Measurements from ENCODE around the gene SCAF11. TPM values are rescaled to one million over a fixed set of nuclear protein-coding genes. Genes with fewer than 3 reads are reported as not detected.

SCAF11 gene
- total and polyA plus RNA-seq, 2 experiments from 2014 or later: 77.0 to 84.8 TPM

DNA sequence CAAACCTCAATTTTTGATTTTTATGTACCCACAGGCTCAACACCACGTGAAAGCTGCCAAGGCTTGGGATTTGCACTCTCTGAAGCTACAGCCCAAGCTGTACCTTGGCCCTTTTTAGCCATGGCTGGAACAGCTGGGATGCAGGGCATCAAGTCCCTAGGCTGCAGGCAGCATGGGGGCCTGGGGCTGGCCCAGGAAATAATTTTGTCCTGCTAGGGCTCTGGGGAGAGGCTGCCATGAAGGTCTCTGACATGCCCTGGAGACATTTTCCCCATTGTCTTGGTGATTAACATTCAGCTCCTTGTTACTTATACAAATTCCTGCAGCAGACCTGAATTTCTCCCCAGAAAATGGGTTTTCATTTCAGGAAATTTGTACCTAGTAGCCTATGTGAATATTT, 103.7 kb downstream of the SCAF11 start (continued):
- TF ChIP-seq, protein P1, sequence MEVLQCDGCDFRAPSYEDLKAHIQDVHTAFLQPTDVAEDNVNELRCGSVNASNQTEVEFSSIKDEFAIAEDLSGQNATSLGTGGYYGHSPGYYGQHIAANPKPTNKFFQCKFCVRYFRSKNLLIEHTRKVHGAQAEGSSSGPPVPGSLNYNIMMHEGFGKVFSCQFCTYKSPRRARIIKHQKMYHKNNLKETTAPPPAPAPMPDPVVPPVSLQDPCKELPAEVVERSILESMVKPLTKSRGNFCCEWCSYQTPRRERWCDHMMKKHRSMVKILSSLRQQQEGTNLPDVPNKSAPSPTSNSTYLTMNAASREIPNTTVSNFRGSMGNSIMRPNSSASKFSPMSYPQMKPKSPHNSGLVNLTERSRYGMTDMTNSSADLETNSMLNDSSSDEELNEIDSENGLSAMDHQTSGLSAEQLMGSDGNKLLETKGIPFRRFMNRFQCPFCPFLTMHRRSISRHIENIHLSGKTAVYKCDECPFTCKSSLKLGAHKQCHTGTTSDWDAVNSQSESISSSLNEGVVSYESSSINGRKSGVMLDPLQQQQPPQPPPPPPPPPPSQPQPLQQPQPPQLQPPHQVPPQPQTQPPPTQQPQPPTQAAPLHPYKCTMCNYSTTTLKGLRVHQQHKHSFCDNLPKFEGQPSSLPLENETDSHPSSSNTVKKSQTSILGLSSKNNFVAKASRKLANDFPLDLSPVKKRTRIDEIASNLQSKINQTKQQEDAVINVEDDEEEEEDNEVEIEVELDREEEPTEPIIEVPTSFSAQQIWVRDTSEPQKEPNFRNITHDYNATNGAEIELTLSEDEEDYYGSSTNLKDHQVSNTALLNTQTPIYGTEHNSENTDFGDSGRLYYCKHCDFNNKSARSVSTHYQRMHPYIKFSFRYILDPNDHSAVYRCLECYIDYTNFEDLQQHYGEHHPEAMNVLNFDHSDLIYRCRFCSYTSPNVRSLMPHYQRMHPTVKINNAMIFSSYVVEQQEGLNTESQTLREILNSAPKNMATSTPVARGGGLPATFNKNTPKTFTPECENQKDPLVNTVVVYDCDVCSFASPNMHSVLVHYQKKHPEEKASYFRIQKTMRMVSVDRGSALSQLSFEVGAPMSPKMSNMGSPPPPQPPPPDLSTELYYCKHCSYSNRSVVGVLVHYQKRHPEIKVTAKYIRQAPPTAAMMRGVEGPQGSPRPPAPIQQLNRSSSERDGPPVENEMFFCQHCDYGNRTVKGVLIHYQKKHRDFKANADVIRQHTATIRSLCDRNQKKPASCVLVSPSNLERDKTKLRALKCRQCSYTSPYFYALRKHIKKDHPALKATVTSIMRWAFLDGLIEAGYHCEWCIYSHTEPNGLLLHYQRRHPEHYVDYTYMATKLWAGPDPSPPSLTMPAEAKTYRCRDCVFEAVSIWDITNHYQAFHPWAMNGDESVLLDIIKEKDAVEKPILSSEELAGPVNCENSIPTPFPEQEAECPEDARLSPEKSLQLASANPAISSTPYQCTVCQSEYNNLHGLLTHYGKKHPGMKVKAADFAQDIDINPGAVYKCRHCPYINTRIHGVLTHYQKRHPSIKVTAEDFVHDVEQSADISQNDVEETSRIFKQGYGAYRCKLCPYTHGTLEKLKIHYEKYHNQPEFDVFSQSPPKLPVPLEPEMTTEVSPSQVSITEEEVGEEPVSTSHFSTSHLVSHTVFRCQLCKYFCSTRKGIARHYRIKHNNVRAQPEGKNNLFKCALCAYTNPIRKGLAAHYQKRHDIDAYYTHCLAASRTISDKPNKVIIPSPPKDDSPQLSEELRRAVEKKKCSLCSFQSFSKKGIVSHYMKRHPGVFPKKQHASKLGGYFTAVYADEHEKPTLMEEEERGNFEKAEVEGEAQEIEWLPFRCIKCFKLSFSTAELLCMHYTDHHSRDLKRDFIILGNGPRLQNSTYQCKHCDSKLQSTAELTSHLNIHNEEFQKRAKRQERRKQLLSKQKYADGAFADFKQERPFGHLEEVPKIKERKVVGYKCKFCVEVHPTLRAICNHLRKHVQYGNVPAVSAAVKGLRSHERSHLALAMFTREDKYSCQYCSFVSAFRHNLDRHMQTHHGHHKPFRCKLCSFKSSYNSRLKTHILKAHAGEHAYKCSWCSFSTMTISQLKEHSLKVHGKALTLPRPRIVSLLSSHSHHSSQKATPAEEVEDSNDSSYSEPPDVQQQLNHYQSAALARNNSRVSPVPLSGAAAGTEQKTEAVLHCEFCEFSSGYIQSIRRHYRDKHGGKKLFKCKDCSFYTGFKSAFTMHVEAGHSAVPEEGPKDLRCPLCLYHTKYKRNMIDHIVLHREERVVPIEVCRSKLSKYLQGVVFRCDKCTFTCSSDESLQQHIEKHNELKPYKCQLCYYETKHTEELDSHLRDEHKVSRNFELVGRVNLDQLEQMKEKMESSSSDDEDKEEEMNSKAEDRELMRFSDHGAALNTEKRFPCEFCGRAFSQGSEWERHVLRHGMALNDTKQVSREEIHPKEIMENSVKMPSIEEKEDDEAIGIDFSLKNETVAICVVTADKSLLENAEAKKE (CRISPR knock-in tag; IDR thresholded peaks at IDR 0.05): no peak
- no peak for TF ChIP-seq JUNB (IDR thresholded peaks at IDR 0.05; ENCODE audit: unreplicated experiment)
- TF ChIP-seq ZNF114 (CRISPR knock-in tag; IDR thresholded peaks at IDR 0.05): no peak
- TF ChIP-seq CTCF (conservative IDR thresholded peaks at IDR 0.05; ENCODE audit: low read depth in 2 of 2): no peak
- no peak for TF ChIP-seq ZNF331 (CRISPR knock-in tag; IDR thresholded peaks at IDR 0.05; ENCODE audit: low read depth)
- TF ChIP-seq, protein P2, sequence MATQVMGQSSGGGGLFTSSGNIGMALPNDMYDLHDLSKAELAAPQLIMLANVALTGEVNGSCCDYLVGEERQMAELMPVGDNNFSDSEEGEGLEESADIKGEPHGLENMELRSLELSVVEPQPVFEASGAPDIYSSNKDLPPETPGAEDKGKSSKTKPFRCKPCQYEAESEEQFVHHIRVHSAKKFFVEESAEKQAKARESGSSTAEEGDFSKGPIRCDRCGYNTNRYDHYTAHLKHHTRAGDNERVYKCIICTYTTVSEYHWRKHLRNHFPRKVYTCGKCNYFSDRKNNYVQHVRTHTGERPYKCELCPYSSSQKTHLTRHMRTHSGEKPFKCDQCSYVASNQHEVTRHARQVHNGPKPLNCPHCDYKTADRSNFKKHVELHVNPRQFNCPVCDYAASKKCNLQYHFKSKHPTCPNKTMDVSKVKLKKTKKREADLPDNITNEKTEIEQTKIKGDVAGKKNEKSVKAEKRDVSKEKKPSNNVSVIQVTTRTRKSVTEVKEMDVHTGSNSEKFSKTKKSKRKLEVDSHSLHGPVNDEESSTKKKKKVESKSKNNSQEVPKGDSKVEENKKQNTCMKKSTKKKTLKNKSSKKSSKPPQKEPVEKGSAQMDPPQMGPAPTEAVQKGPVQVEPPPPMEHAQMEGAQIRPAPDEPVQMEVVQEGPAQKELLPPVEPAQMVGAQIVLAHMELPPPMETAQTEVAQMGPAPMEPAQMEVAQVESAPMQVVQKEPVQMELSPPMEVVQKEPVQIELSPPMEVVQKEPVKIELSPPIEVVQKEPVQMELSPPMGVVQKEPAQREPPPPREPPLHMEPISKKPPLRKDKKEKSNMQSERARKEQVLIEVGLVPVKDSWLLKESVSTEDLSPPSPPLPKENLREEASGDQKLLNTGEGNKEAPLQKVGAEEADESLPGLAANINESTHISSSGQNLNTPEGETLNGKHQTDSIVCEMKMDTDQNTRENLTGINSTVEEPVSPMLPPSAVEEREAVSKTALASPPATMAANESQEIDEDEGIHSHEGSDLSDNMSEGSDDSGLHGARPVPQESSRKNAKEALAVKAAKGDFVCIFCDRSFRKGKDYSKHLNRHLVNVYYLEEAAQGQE (IDR thresholded peaks at IDR 0.05; ENCODE audit: unreplicated experiment): no peak
- no peak for TF ChIP-seq EZH2 (IDR thresholded peaks at IDR 0.05; ENCODE audit: low read depth, unreplicated experiment)
- TF ChIP-seq EZH2phosphoT487 (IDR thresholded peaks at IDR 0.05; ENCODE audit: unreplicated experiment): no peak
